ENCODE data around the gene WWTR1. TPM values are rescaled to one million over a fixed set of nuclear protein-coding genes. Genes with fewer than 3 reads are reported as not detected.
A peak's percentile ranks its signal among the peaks of the same experiment; 100 is the strongest.

WWTR1 gene
- polyA plus RNA-seq, 1 donor (not counting 4 experiments of a cell fraction or from before 2014, with no cell fraction given), result 77.3 TPM

GRCh38 chr3:149571381-149571780 lies 86.4 kb downstream of the WWTR1 start:
- FAIRE-seq, result peak; percentile 9
- Histone ChIP-seq H2AFZ (ENCODE audit: control insufficient read depth, low read length) (no peak overlapping the region), H3K4me2 (ENCODE audit: control insufficient read depth, extremely low read depth, insufficient read depth, low read depth, low read length) (no peak overlapping the region), H3K4me1 (ENCODE audit: control insufficient read depth, extremely low read depth, insufficient read depth, low read length) (peaks cover 45% of the 10 kb centered on the region), H3K4me3 (ENCODE audit: control insufficient read depth in 2 of 3, extremely low read depth in 1 of 3, insufficient read depth in 2 of 3, low read depth in 1 of 3, low read length in 3 of 3) (no peak overlapping the region), H3K9ac (ENCODE audit: control insufficient read depth, extremely low read depth, insufficient read depth, low read length) (no peak overlapping the region), H3K9me1 (ENCODE audit: control insufficient read depth, extremely low read depth, insufficient read depth, low read length) (peaks cover 3% of the 10 kb centered on the region), H3K27ac (ENCODE audit: control insufficient read depth, insufficient read depth, low read length) (peak overlapping the region; percentile 3), H4K20me1 (ENCODE audit: control insufficient read depth, extremely low read depth, insufficient read depth, low read length) (no peaks in the 10 kb centered on the region), H3K36me3 (ENCODE audit: control insufficient read depth in 2 of 2, extremely low read depth in 1 of 2, insufficient read depth in 2 of 2, low read length in 2 of 2) (peaks cover 3 to 5% of the 10 kb centered on the region in 2 experiments), H3K9me3 (ENCODE audit: control insufficient read depth, low read depth, low read length) (no peaks in the 10 kb centered on the region), H3K79me2 (ENCODE audit: control insufficient read depth, insufficient read depth, low read length) (peaks cover 41% of the 10 kb centered on the region), H3K27me3 (ENCODE audit: control insufficient read depth, extremely low read depth, insufficient read depth, low read length) (no peaks in the 10 kb centered on the region)
- no peak for TF ChIP-seq CTCF (optimal IDR thresholded peaks at IDR 0.05 in 1 of 3, IDR thresholded peaks at IDR 0.05 in 1 of 3, conservative IDR thresholded peaks at IDR 0.05 in 1 of 3; ENCODE audit: extremely low read depth in 1 of 3, insufficient read depth in 2 of 3, low read length in 3 of 3)
- no peak for TF ChIP-seq EZH2 (IDR thresholded peaks at IDR 0.05; ENCODE audit: low read length)
- dilution Hi-C loops (cut with MboI; ENCODE audit: extremely low pct_ligation_motif_present, low sequenced_read_pairs), result no loop called here
- no peak for DNase-seq (ENCODE audit: low read depth, low spot score)

DNA sequence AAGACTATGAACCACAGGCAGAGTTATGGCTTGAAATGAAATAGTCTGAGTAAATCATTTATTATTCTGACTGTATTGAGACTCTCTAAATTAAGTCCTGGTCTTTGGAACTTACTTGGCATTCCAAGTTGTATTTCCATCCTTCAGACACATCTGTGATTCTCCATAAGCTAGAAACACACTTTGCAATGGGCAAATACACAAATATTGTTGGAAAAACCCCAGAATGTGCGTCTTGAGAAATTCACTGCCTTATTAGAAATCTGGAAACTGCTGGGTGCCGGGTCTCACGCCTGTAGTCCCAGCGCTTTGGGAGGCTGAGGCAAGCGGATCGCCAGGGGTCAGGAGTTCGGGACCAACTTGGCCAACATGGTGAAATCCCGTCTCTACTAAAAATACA lies 87.8 kb downstream of the WWTR1 start:
- H2AFZ ChIP-seq (ENCODE audit: control insufficient read depth, low read length), result no peak overlapping the region
- H4K20me1 ChIP-seq (ENCODE audit: control insufficient read depth, extremely low read depth, insufficient read depth, low read length), result no peaks in the 10 kb centered on the region
- DNase-seq (ENCODE audit: low read depth, low spot score), result no peak
- H3K4me3 ChIP-seq (ENCODE audit: control insufficient read depth in 2 of 3, extremely low read depth in 1 of 3, insufficient read depth in 2 of 3, low read depth in 1 of 3, low read length in 3 of 3), result no peak overlapping the region
- dilution Hi-C loops (cut with MboI; ENCODE audit: extremely low pct_ligation_motif_present, low sequenced_read_pairs), result no loop called here
- H3K4me2 ChIP-seq (ENCODE audit: control insufficient read depth, extremely low read depth, insufficient read depth, low read depth, low read length), result no peak overlapping the region
- peaks cover 3% of the 10 kb centered on the region for H3K9me1 ChIP-seq (ENCODE audit: control insufficient read depth, extremely low read depth, insufficient read depth, low read length)
- H3K9ac ChIP-seq (ENCODE audit: control insufficient read depth, extremely low read depth, insufficient read depth, low read length), result no peak overlapping the region
- no peak overlapping the region for H3K27ac ChIP-seq (ENCODE audit: control insufficient read depth, insufficient read depth, low read length)
- H3K79me2 ChIP-seq (ENCODE audit: control insufficient read depth, insufficient read depth, low read length), result peaks cover 47% of the 10 kb centered on the region
- H3K36me3 ChIP-seq (ENCODE audit: control insufficient read depth in 2 of 2, extremely low read depth in 1 of 2, insufficient read depth in 2 of 2, low read length in 2 of 2), result peaks cover 3 to 5% of the 10 kb centered on the region in 2 experiments
- peaks cover 34% of the 10 kb centered on the region for H3K4me1 ChIP-seq (ENCODE audit: control insufficient read depth, extremely low read depth, insufficient read depth, low read length)
- H3K27me3 ChIP-seq (ENCODE audit: control insufficient read depth, extremely low read depth, insufficient read depth, low read length), result no peaks in the 10 kb centered on the region
- FAIRE-seq, result no peak
- no peaks in the 10 kb centered on the region for H3K9me3 ChIP-seq (ENCODE audit: control insufficient read depth, low read depth, low read length)
- TF ChIP-seq CTCF (optimal IDR thresholded peaks at IDR 0.05 in 1 of 3, IDR thresholded peaks at IDR 0.05 in 1 of 3, conservative IDR thresholded peaks at IDR 0.05 in 1 of 3; ENCODE audit: extremely low read depth in 1 of 3, insufficient read depth in 2 of 3, low read length in 3 of 3), result no peak
- TF ChIP-seq EZH2 (IDR thresholded peaks at IDR 0.05; ENCODE audit: low read length), result no peak
